Stimulated activated CD8-positive, alpha-beta memory T cell treated with anti-CD3 and anti-CD28 coated beads, Interleukin-15, amount 100 ng/mL, for 48 hours (primary cell): ENCODE results near the gene SIGLEC11.
"Not testable (repeated sequence)": the region's sequence is repeated elsewhere in the genome, so short reads cannot be mapped to it uniquely, and the experiment has no call there.

Source experiments
- DNase-seq, 2 donors: peaks; one replicate each; pipeline ENCODE4 v3.0.0-alpha.2; 2020; ENCODE audit warnings: low read depth in 2 of 2

The SIGLEC11 gene, protein sequence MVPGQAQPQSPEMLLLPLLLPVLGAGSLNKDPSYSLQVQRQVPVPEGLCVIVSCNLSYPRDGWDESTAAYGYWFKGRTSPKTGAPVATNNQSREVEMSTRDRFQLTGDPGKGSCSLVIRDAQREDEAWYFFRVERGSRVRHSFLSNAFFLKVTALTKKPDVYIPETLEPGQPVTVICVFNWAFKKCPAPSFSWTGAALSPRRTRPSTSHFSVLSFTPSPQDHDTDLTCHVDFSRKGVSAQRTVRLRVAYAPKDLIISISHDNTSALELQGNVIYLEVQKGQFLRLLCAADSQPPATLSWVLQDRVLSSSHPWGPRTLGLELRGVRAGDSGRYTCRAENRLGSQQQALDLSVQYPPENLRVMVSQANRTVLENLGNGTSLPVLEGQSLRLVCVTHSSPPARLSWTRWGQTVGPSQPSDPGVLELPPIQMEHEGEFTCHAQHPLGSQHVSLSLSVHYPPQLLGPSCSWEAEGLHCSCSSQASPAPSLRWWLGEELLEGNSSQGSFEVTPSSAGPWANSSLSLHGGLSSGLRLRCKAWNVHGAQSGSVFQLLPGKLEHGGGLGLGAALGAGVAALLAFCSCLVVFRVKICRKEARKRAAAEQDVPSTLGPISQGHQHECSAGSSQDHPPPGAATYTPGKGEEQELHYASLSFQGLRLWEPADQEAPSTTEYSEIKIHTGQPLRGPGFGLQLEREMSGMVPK

GRCh38 chr19:49960980-49961379 lies at the start of gene SIGLEC11:
TSS of gene SIGLEC11 (minus strand) at chr19:49961172. CDS start at chr19:49961081, 91 bp downstream.
- not testable (repeated sequence) for DNase-seq

DNA sequence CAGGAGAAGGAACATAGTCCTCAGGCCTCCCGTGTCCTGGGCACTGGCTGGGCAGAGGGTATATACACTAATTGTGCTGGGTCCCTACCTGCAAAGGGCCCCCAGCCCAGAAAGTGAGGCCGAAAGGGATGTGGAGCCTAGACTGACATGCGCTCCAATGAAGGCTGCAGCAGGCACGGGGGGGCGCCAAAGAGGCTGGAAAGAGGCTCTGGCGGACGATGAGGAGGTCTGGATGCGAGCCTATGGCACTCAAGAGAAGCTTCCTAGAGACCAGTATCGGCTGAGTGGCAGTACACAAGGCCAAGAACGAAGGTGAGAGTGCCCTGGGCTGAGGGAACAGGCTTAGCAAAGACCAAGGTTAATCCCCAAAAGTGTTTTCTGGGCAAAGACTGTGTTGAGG lies 47.6 kb upstream of the SIGLEC11 start:
- no peak for DNase-seq

DNA sequence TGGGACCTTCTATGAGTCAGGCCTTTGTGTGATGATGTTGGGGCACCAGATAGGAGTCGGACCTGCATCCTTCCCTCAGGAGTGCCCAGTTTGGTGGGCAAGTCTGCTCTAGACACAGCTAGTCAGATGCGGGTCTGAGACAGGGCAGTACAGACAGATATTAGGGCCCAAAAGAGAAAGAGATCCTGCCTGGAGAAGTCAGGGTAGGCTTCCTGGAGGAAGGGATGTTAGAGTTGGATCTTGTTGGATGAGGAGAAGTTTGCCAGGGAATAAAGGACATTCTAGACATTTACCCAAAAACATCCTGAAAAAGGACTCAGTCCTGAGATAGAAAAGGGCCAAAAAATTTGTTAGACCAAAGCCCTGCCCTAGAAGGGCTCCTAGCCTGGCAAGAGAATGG lies 47.0 kb upstream of the SIGLEC11 start:
- DNase-seq, result no peak

GRCh38 chr19:50007170-50007569 lies 46.2 kb upstream of the SIGLEC11 start:
- DNase-seq, result no peak

GRCh38 chr19:50005428-50005827 lies 44.5 kb upstream of the SIGLEC11 start:
- DNase-seq, result no peak

GRCh38 chr19:50003810-50004419 lies 42.9 kb upstream of the SIGLEC11 start:
- no peak for DNase-seq

- DNase-seq, result no peak
Measured at GRCh38 chr19:50003254-50003788, 42.3 kb upstream of the SIGLEC11 start.

- DNase-seq, result no peak
Measured at GRCh38 chr19:50002386-50002960, 41.5 kb upstream of the SIGLEC11 start.

DNA sequence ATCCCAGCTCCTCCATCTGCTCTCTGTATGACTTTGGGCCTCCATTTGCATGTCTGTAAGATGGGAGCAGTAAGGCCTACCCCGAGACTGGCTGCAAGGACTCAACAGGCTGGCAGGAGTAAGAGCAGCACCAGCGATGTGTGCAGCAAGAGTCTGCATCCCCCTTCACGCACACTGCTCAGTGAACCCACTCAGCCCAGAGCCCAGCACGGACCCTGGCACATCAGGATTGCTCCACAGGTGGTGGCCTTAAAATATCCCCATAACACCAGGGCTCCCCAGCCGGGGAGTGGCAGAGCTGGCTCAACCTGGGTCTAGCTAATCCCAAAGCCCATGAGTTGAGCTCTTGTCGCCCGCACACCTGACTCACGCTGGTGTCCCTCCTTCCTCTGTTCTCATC lies 40.8 kb upstream of the SIGLEC11 start:
- DNase-seq, result no peak

- no peak for DNase-seq
Measured at GRCh38 chr19:50000841-50001557, 40.0 kb upstream of the SIGLEC11 start.

- DNase-seq, result peak in 1 of 2 donors; percentile 34
Measured at GRCh38 chr19:50000038-50000840, 39.3 kb upstream of the SIGLEC11 start.

- DNase-seq, result no peak
Measured at GRCh38 chr19:49999371-50000010, 38.5 kb upstream of the SIGLEC11 start.

- no peak for DNase-seq
Measured at GRCh38 chr19:49997709-49998108, 36.7 kb upstream of the SIGLEC11 start.

DNA sequence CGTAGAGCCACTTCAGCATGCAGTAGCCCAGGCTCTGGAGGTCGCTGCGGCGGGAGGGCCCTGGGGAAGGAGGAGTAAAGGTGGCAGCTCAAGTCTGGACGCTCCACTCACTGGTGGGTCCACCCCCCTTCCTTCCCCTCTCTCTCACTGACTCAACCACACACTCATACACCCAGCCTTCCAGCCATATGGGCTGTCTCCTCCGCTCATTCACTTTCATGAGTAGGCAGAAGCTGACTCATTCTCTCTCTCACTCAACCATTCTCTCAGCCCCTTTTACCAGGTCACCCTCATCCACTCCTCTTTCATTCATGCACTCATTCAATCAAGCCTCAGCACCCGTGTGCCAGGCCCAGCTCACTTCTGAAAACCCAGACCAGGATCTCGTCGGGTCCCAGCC lies 27.5 kb upstream of the SIGLEC11 start:
- DNase-seq, result peak in 1 of 2 donors; percentile 34

- no peak for DNase-seq
Measured at GRCh38 chr19:49988007-49988406, 27.0 kb upstream of the SIGLEC11 start.

- DNase-seq, result peak; percentile 61 to 62
Measured at GRCh38 chr19:49987159-49987698, 26.3 kb upstream of the SIGLEC11 start.

DNA sequence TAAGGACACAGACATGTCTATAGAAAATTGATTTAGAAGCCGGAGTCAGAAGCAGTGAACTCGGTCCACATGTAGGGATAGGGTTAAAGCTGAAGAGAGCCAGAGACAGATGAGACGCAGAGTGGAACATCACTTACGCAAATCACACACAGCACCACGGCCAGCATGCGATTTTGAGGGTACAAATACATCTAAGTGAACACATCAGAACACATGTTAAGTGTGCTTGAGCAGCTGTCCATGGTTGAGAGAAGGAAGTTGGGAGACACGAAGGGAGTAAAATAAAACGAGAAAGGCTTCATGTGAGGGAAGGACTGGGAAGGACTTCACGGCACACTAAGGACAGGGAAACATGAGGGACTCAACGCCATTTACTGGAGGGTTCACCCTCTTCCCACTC lies 25.4 kb upstream of the SIGLEC11 start:
- DNase-seq, result no peak

DNA sequence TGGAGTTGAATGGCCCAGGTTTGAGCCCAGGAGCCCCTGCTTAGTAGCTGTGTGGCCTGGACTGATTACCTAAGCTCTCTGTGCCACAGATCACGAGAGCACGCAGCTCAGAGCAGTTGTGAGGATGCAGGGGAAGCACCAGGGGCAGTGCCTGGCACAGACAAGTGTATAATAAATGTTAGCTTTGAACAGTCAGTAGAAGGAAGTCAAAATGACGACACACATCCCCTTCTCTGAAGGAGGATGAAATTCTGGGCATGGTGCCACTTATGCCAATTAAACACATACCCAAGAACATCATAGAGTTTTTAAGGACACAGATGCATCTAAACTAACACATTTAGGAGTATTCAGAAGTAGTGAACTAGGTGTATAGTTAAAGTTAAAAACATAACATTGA lies 24.9 kb upstream of the SIGLEC11 start:
- no peak for DNase-seq

GRCh38 chr19:49984491-49984890 lies 23.5 kb upstream of the SIGLEC11 start:
- DNase-seq, result no peak
